ENCODE results near the gene EFCAB9. TPM values are rescaled to one million over a fixed set of nuclear protein-coding genes. Genes with fewer than 3 reads are reported as not detected.
"Not testable (repeated sequence)": the region's sequence is repeated elsewhere in the genome, so short reads cannot be mapped to it uniquely, and the experiment has no call there.

The EFCAB9 gene
- total RNA-seq, 1 experiment from 2014 or later = not detected

DNA sequence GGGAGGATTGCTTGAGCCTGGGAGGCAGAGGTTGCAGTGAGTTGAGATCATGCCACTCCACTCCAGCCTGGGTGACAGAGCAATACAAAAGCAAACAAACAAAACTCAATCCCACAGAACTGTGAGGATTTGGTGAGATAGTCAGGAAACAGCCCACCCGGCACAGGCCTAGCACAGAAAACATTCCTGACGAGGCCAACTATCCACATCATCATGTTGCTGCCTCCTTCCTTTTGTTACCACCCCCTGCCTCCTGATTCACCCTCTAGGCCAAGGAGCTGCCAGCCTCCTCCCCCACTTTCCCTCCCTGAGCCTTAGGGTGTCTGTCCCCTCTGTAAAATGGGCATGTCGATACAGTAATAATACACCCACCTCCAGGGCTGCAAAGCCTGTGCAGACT is 44.9 kb upstream of the EFCAB9 start:
- Histone ChIP-seq H3K79me2 (ENCODE audit: insufficient read depth, low read length) (no peaks in the 10 kb centered on the region), H3K79me1 (ENCODE audit: insufficient read depth, low read depth, low read length, poor library complexity, severe bottlenecking) (no peaks in the 10 kb centered on the region), H3K4ac (ENCODE audit: low read depth, low read length) (no peak overlapping the region), H3K27me3 (ENCODE audit: insufficient read depth, low read length) (no peaks in the 10 kb centered on the region), H4K8ac (replicated peaks; ENCODE audit: insufficient read length, low read depth, low read length) (no peak overlapping the region), H3K9me3 (ENCODE audit: control insufficient read depth, low read depth, low read length) (no peaks in the 10 kb centered on the region), H3K4me1 (ENCODE audit: insufficient read depth, low read length) (no peaks in the 10 kb centered on the region), H2BK20ac (ENCODE audit: low read depth, low read length, poor library complexity, severe bottlenecking) (no peak overlapping the region), H2BK120ac (ENCODE audit: low read depth, low read length, poor library complexity, severe bottlenecking) (no peak overlapping the region), H3K27ac (ENCODE audit: insufficient read length, low read depth, low read length) (no peak overlapping the region), H4K91ac (ENCODE audit: insufficient read length, low read depth, low read length) (no peak overlapping the region), H2BK15ac (ENCODE audit: low read depth, low read length) (no peak overlapping the region), H3K4me2 (ENCODE audit: insufficient read depth, insufficient read length, low read length) (no peak overlapping the region), H3K23ac (ENCODE audit: insufficient read length, low read depth, low read length) (no peak overlapping the region), H3K9ac (ENCODE audit: extremely low read depth, insufficient read length, low read length) (no peak overlapping the region), H3T11ph (ENCODE audit: low read length) (no peak overlapping the region), H4K20me1 (ENCODE audit: control insufficient read depth, insufficient read depth, insufficient read length) (no peaks in the 10 kb centered on the region), H3K56ac (ENCODE audit: insufficient read length, low read depth, low read length) (no peak overlapping the region), H3K14ac (ENCODE audit: insufficient read depth, low read length) (no peak overlapping the region), H3K18ac (ENCODE audit: insufficient read length, low read depth, low read length) (no peak overlapping the region), H3K23me2 (ENCODE audit: insufficient read length, low read depth, low read length, poor library complexity, severe bottlenecking) (no peaks in the 10 kb centered on the region), H4K5ac (ENCODE audit: insufficient read length, low read depth, low read length) (no peak overlapping the region), H2AFZ (ENCODE audit: low read length) (no peak overlapping the region), H2AK5ac (ENCODE audit: insufficient read length, low read length) (no peak overlapping the region), H2BK12ac (ENCODE audit: insufficient read length, low read depth, low read length) (no peak overlapping the region), H2BK5ac (ENCODE audit: insufficient read length, low read length) (no peak overlapping the region)
- H3K4me3 Mint-ChIP-seq = no peak overlapping the region
- TF ChIP-seq, protein P1, sequence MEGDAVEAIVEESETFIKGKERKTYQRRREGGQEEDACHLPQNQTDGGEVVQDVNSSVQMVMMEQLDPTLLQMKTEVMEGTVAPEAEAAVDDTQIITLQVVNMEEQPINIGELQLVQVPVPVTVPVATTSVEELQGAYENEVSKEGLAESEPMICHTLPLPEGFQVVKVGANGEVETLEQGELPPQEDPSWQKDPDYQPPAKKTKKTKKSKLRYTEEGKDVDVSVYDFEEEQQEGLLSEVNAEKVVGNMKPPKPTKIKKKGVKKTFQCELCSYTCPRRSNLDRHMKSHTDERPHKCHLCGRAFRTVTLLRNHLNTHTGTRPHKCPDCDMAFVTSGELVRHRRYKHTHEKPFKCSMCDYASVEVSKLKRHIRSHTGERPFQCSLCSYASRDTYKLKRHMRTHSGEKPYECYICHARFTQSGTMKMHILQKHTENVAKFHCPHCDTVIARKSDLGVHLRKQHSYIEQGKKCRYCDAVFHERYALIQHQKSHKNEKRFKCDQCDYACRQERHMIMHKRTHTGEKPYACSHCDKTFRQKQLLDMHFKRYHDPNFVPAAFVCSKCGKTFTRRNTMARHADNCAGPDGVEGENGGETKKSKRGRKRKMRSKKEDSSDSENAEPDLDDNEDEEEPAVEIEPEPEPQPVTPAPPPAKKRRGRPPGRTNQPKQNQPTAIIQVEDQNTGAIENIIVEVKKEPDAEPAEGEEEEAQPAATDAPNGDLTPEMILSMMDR (conservative IDR thresholded peaks at IDR 0.05) = no peak
- H3K36me3 Mint-ChIP-seq (ENCODE audit: insufficient read depth in 1 of 3, low read depth in 3 of 3) = peaks cover 0 to 2% (median 0%) of the 10 kb centered on the region in 3 experiments; a peak in 2 of 7 replicates
- H3K27ac Mint-ChIP-seq = peak overlapping the region in 1 of 3 experiments; percentile 52; a peak in 1 of 7 replicates
- WGBS (ENCODE audit: extremely low coverage, insufficient read length, low lambda C conversion rate) = no CpG with 5 or more reads among the region's 3 CpGs
- H3K4me1 Mint-ChIP-seq = peaks cover 10 to 11% of the 10 kb centered on the region in 2 experiments
- DNase-seq = no peak
- no peaks in the 10 kb centered on the region for H3K27me3 Mint-ChIP-seq (ENCODE audit: low read depth)
- no peaks in the 10 kb centered on the region for H3K9me3 Mint-ChIP-seq

DNA sequence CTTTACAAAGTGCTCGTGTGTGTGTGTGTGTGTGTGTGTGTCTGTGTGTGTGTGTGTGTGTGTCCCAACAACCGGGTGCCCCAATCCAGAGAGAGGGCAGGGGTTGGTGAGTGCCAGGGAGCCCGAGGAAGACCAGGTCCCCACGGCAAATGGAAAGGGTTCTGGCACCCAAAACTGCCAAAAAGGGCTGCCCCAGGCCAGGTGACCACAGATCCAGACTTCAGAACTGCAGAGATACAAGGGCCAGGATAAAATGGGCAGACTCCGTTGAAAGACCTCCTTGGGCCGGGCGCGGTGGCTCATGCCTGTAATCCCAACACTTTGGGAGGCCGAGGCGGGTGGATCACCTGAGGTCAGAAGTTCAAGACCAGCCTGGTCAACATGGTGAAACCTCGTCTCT is 44.5 kb upstream of the EFCAB9 start:
- not testable (repeated sequence) for H3K4me2 ChIP-seq (ENCODE audit: insufficient read depth, insufficient read length, low read length); H2BK12ac ChIP-seq (ENCODE audit: insufficient read length, low read depth, low read length); H3K18ac ChIP-seq (ENCODE audit: insufficient read length, low read depth, low read length); H2BK5ac ChIP-seq (ENCODE audit: insufficient read length, low read length); H3K9ac ChIP-seq (ENCODE audit: extremely low read depth, insufficient read length, low read length); DNase-seq; H4K5ac ChIP-seq (ENCODE audit: insufficient read length, low read depth, low read length); H4K8ac ChIP-seq (replicated peaks; ENCODE audit: insufficient read length, low read depth, low read length); H3K23me2 ChIP-seq (ENCODE audit: insufficient read length, low read depth, low read length, poor library complexity, severe bottlenecking); H3K4ac ChIP-seq (ENCODE audit: low read depth, low read length); H3K9me3 Mint-ChIP-seq; H3K4me3 Mint-ChIP-seq; H4K91ac ChIP-seq (ENCODE audit: insufficient read length, low read depth, low read length); H2BK15ac ChIP-seq (ENCODE audit: low read depth, low read length); H3T11ph ChIP-seq (ENCODE audit: low read length); H3K27ac ChIP-seq (ENCODE audit: insufficient read length, low read depth, low read length); H3K27me3 ChIP-seq (ENCODE audit: insufficient read depth, low read length); H3K36me3 Mint-ChIP-seq (ENCODE audit: insufficient read depth in 1 of 3, low read depth in 3 of 3); H2BK20ac ChIP-seq (ENCODE audit: low read depth, low read length, poor library complexity, severe bottlenecking); H3K23ac ChIP-seq (ENCODE audit: insufficient read length, low read depth, low read length); H3K79me2 ChIP-seq (ENCODE audit: insufficient read depth, low read length); H3K14ac ChIP-seq (ENCODE audit: insufficient read depth, low read length); H2AFZ ChIP-seq (ENCODE audit: low read length); H3K79me1 ChIP-seq (ENCODE audit: insufficient read depth, low read depth, low read length, poor library complexity, severe bottlenecking); H3K4me1 ChIP-seq (ENCODE audit: insufficient read depth, low read length); H3K56ac ChIP-seq (ENCODE audit: insufficient read length, low read depth, low read length); H3K4me1 Mint-ChIP-seq; H3K9me3 ChIP-seq (ENCODE audit: control insufficient read depth, low read depth, low read length); H4K20me1 ChIP-seq (ENCODE audit: control insufficient read depth, insufficient read depth, insufficient read length); H3K27me3 Mint-ChIP-seq (ENCODE audit: low read depth); H2BK120ac ChIP-seq (ENCODE audit: low read depth, low read length, poor library complexity, severe bottlenecking); H2AK5ac ChIP-seq (ENCODE audit: insufficient read length, low read length)
- no CpG with 5 or more reads among the region's 11 CpGs for WGBS (ENCODE audit: extremely low coverage, insufficient read length, low lambda C conversion rate)
- peak overlapping the region in 1 of 3 experiments; percentile 52; a peak in 1 of 7 replicates for H3K27ac Mint-ChIP-seq

Measured in H9 (cell line).